ENCODE data around the gene RAP1GAP2.

DNA sequence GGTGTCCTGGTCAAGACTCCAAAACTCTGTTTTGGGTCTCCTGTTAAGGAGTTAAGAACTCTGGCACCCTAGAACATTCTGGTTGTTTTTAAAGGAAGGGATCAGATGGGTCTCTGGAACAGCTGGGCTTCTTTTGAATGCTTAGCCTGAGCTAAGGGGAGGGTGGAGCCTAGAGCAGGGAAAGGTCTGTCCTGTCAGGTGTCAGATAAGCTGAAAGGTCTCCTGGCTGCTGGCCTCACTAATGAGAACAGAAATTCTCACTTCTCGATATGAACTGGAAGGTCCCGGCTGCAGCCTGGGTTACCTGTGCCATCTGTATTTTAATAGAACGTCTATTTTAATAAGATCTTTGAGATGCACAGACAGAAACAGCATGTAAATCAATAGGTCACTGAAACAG lies 69.0 kb downstream of the RAP1GAP2 start:
- TF ChIP-seq, protein P1, sequence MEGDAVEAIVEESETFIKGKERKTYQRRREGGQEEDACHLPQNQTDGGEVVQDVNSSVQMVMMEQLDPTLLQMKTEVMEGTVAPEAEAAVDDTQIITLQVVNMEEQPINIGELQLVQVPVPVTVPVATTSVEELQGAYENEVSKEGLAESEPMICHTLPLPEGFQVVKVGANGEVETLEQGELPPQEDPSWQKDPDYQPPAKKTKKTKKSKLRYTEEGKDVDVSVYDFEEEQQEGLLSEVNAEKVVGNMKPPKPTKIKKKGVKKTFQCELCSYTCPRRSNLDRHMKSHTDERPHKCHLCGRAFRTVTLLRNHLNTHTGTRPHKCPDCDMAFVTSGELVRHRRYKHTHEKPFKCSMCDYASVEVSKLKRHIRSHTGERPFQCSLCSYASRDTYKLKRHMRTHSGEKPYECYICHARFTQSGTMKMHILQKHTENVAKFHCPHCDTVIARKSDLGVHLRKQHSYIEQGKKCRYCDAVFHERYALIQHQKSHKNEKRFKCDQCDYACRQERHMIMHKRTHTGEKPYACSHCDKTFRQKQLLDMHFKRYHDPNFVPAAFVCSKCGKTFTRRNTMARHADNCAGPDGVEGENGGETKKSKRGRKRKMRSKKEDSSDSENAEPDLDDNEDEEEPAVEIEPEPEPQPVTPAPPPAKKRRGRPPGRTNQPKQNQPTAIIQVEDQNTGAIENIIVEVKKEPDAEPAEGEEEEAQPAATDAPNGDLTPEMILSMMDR (IDR thresholded peaks at IDR 0.05; ENCODE audit: insufficient read depth, low read depth, low read length): no peak
- TF ChIP-seq EZH2 (IDR thresholded peaks at IDR 0.05; ENCODE audit: insufficient read depth, low read length): no peak
